Measurements from ENCODE around the gene ACTMAP. TPM values are rescaled to one million over a fixed set of nuclear protein-coding genes. Genes with fewer than 3 reads are reported as not detected.
"Not testable (repeated sequence)": the region's sequence is repeated elsewhere in the genome, so short reads cannot be mapped to it uniquely, and the experiment has no call there.

The ACTMAP gene
- total and polyA plus RNA-seq, 9 of the 15 experiments (the other 6 are each of a cell fraction or from before 2014, with no cell fraction given), result 1.7 to 16.6 (median 4.9) TPM

DNA sequence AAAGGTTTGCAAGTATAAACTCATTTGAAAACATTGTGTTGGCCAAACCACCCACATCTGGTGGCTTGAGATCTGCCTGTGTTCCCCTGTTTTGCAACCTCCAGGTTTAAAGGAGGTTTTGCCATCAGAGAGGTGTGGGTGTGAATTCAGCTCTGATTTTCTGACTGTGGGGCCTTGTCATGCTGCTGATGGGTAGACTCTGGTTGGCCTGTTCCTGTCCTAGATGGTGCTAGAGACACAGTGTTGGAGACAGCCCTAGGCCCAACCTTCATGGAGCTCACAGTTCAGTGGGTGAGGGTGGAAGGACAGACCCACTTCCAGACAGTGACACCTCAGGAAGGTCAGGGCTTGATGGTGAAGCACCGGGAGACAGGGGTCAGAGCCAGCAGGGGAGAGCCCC lies 35.2 kb upstream of the ACTMAP start:
- Histone ChIP-seq H3K4me3 (no peak overlapping the region), H2AFZ (ENCODE audit: low read depth, low read length) (no peak overlapping the region), H3K9me3 (replicated peaks; ENCODE audit: control insufficient read depth, insufficient read depth, low read depth, low read length) (no peaks in the 10 kb centered on the region), H3K9ac (ENCODE audit: insufficient read depth in 1 of 2, low read depth in 2 of 2, low read length in 2 of 2) (peak overlapping the region in 1 of 2 experiments; percentile 70; a peak in 1 of 4 replicates), H3K27ac (ENCODE audit: extremely low read depth, low read depth, low read length) (no peak overlapping the region), H3K9me1 (ENCODE audit: control insufficient read depth, insufficient read depth, low read length) (no peaks in the 10 kb centered on the region), H3K36me3 (ENCODE audit: control insufficient read depth, insufficient read depth, low read length) (no peaks in the 10 kb centered on the region), H3K27me3 (ENCODE audit: control insufficient read depth in 2 of 2, insufficient read depth in 2 of 2, low read length in 2 of 2) (no peaks in the 10 kb centered on the region), H3K4me1 (replicated peaks in 1 of 2; ENCODE audit: control insufficient read depth in 2 of 2, insufficient read depth in 2 of 2, low read length in 2 of 2) (peaks cover 0 to 13% of the 10 kb centered on the region in 2 experiments; a peak in 2 of 5 replicates), H3K4me2 (ENCODE audit: insufficient read depth, low read length) (no peak overlapping the region), H3K79me2 (ENCODE audit: control insufficient read depth, insufficient read depth, low read length) (no peaks in the 10 kb centered on the region), H4K20me1 (replicated peaks; ENCODE audit: control insufficient read depth, insufficient read depth, low read length) (no peaks in the 10 kb centered on the region)
- BruUV-seq (replicated peaks), result no TSS peak
- POLR2A ChIA-PET, result interaction anchor here (1.1 kb wide), 1 partner anchor 20 kb away, joined by 3 read pairs; no protein-coding TSS in a partner anchor
- WGBS (ENCODE audit: insufficient coverage, low coverage, missing lambda C conversion rate), result 40% methylated on average over 1 of the region's 1 CpG
- no peak for FAIRE-seq
- in situ Hi-C loops (cut with MboI), result no loop called here
- intact Hi-C loops (cut with micrococcal nuclease), result no loop called here
- peak; percentile 47; the same call in 2 of the 3 replicates for ATAC-seq
- TF ChIP-seq NFIC (IDR thresholded peaks at IDR 0.05), result no peak
- 0 out of 4 replicates have a peak, but pooled peaks of 1 of the 2 experiments have one; percentile 11 for TF ChIP-seq KDM1A (IDR thresholded peaks at IDR 0.05)
- no peak for DNase-seq (ENCODE audit: extremely low read depth in 1 of 4, low spot score in 3 of 4)
- CTCF ChIA-PET (ENCODE audit: low intra/inter-chr PET ratio), result no interaction called here

DNA sequence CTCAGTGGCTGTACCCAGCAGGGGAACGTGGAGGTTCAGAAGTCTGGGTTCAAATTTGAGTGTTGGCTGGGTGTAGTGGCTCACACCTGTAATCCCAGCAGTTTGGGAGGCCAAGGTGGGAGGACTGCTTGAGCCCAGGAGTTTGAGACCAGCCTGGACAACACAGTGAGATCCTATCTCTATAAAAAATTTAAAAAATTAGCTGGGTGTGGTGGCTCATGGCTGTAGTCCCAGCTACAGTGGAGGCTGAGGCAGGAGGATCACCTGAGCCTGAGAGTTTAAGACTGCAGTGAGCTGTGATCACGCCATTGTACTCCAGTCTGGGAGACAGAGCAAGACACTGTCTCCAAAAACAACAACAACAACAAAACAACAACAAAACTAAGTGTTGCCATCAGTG lies 33.9 kb upstream of the ACTMAP start:
- ATAC-seq; BruUV-seq (replicated peaks); H3K4me2 ChIP-seq (ENCODE audit: insufficient read depth, low read length); H4K20me1 ChIP-seq (replicated peaks; ENCODE audit: control insufficient read depth, insufficient read depth, low read length); H3K27ac ChIP-seq (ENCODE audit: extremely low read depth, low read depth, low read length); DNase-seq (ENCODE audit: extremely low read depth in 1 of 4, low spot score in 3 of 4); H3K36me3 ChIP-seq (ENCODE audit: control insufficient read depth, insufficient read depth, low read length); H2AFZ ChIP-seq (ENCODE audit: low read depth, low read length); FAIRE-seq; H3K4me3 ChIP-seq; CTCF ChIA-PET (ENCODE audit: low intra/inter-chr PET ratio); H3K79me2 ChIP-seq (ENCODE audit: control insufficient read depth, insufficient read depth, low read length); intact Hi-C loops (cut with micrococcal nuclease); POLR2A ChIA-PET; H3K27me3 ChIP-seq (ENCODE audit: control insufficient read depth in 2 of 2, insufficient read depth in 2 of 2, low read length in 2 of 2); H3K9me3 ChIP-seq (replicated peaks; ENCODE audit: control insufficient read depth, insufficient read depth, low read depth, low read length); H3K9me1 ChIP-seq (ENCODE audit: control insufficient read depth, insufficient read depth, low read length); in situ Hi-C loops (cut with MboI): not testable (repeated sequence)
- WGBS (ENCODE audit: insufficient coverage, low coverage, missing lambda C conversion rate), result 53% methylated on average over 2 of the region's 2 CpGs
- Histone ChIP-seq H3K9ac (ENCODE audit: insufficient read depth in 1 of 2, low read depth in 2 of 2, low read length in 2 of 2) (peak overlapping the region in 1 of 2 experiments; percentile 68; a peak in 2 of 4 replicates), H3K4me1 (replicated peaks in 1 of 2; ENCODE audit: control insufficient read depth in 2 of 2, insufficient read depth in 2 of 2, low read length in 2 of 2) (peaks cover 1 to 15% of the 10 kb centered on the region in 2 experiments; a peak in 4 of 5 replicates)
- peak; percentile 71 for TF ChIP-seq ZNF121 (CRISPR knock-in tag; conservative IDR thresholded peaks at IDR 0.05)

Data from K562 (cell line).